GM19239 (cell line): ENCODE data around the gene ITGA8.
"Not testable (repeated sequence)": the region's sequence is repeated elsewhere in the genome, so short reads cannot be mapped to it uniquely, and the experiment has no call there.

Experiments used
- DNase-seq: peaks from one replicate; pipeline ENCODE4 v3.0.0; 2011; ENCODE audit warnings: low spot score; ENCODE audit not compliant: insufficient read length
- FAIRE-seq: peaks from 2 replicates; lab custom pipeline; 2011; peaks lifted over from hg19 to GRCh38; lab: Jason Lieb, UNC

Gene ITGA8

DNA sequence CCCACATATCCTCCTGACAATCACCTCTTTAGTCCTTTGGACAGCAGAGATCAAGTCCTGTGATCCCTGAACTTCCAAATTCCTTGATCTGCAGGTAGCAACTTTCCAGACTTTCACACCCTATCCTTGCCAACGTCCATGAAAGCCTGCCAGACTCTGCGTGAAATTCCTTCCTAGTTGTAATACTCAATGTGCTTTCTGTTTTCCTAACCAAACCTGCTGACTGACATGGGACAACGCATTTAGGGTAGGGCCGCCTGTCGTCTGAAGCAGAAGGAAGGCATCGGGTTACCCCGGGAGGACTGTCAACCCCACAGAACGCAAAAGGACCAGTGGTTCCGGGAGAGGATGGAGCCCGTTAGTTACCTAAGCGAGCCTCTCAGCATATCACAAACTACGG is 23.9 kb downstream of the ITGA8 start:
- FAIRE-seq (no peak), DNase-seq (no peak)

DNA sequence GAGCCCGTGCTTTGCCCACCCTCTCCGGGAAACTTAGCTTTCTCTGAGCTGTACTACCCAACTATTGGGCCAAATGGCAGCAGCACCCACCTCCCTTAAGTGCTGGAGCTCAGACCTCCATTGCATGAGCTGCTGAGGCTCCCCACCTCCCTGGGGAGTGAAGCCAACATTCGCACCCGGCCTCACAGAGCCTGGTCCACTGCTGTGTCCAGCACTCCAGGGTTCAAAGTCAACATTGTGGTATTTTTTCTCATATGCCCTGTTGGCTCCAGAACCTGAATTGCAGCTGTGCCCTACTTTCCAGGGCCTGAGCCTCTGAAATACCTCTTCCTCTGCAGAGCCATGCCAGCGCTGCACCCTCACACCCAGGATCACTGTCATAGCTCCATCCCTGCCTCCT is 29.7 kb downstream of the ITGA8 start:
- DNase-seq (no peak), FAIRE-seq (no peak)

DNA sequence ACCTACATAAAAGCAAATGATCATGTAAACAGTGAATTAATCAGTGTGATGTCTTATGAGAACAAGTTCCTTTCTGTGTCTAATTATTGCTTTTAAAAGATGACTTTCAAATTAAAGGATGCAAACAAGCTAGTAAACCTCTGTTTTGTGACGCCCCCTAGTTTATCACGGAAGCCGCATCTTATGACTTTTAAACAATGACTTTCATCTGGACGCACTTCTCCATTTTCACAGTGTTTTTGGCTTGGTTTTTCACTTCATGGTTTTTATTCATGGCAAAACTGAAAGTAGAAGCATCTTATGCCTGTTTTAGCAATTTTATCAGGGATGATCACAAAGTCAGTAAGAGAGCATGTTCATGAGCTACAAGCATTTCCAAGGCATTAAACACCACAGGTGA is 35.0 kb downstream of the ITGA8 start:
- FAIRE-seq, result no peak
- DNase-seq, result no peak

DNA sequence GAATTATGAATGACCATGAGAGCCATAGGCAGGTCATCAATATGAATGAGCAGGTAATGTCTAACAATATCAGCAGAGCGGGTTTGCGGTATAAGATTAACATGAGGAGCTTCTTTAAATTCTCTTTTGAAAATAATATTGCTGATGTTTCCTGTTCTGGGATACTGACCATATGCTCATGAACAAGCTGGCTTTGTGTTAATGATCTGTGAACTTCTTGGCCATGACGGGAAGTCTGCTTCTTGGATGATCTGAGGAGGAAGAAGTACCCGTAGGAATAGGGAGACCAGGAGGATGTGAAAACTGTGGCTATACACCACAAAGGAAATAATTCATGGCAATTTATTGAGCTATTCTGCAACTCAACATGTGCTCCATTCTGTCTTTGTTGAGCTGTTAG is 38.6 kb downstream of the ITGA8 start:
- FAIRE-seq (no peak), DNase-seq (no peak)

DNA sequence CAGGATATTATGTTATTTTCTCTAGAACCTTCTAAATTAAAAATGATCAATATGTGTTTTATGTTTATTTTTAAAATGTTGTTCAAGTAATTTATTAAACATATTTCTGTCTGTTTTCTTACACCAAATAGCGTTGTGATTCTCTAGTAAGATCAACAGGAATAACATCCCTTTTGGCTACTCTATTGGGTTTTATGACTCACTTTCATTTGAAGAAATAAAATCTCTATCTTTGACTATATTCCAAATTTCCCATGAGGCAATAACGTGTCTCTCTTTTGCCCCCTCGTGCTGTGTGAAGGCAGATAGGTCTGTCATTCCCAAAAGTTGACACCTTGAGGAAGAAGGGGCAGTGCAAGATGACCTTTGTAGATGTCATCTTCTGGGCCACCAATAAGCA is 40.9 kb downstream of the ITGA8 start:
- no peak for DNase-seq
- no peak for FAIRE-seq

DNA sequence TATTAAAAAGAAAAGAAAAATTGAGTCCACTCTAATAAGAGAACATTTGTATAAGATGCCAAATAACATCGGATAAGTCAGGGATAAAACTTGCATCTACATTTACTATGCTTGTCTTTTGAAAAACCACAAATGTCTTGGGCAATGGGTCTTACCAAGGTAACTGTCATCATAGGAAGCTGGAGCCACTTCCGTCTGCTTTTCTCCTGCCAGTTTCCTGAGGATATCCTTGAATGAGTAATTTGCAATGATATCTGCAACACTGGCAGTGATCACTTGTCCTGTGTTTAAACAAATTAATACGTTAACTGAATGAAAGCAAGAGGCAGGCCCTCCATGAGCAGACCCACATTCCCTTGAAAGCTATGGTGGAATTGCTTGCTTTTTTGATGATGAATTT is 47.3 kb downstream of the ITGA8 start:
- FAIRE-seq, result no peak
- DNase-seq, result no peak

DNA sequence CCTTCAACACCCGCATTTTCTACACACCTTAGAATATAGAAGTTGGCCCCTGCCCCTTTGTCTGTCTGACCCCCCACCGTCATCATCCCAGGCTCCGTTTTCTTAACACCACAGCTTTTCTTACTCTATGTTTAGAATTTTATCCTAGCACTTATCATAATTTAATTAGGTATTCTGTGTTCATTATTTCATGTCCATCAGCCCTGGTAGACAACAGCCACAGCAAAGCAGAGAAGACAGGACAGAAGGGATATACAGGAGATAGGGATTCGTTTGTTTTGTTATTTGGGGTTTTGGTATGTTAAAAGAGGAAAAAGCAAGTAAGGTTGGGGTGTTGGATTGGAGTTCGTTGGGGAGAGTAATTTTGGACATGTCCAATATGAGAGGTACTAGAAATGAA is 48.8 kb downstream of the ITGA8 start:
- FAIRE-seq (no peak), DNase-seq (no peak)

DNA sequence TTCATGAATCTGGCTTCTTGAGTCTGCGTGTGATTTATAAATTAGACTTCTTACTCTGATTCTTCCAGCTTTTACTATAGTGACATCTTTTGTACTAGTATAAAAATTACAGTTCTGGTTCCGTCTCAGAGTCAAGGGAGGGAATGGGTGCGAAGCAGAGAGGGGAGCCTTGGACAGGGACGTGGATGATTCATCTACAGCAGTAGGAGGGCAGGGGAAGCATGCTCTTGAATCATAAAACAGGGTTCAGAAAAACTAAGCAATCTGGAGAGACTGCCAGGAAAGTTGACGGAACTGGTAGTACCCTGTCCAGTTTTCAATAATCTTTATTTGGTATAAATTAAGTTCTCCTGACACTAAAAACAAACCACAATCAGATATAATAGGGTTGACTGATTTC is 58.1 kb downstream of the ITGA8 start:
- DNase-seq (no peak), FAIRE-seq (no peak)

DNA sequence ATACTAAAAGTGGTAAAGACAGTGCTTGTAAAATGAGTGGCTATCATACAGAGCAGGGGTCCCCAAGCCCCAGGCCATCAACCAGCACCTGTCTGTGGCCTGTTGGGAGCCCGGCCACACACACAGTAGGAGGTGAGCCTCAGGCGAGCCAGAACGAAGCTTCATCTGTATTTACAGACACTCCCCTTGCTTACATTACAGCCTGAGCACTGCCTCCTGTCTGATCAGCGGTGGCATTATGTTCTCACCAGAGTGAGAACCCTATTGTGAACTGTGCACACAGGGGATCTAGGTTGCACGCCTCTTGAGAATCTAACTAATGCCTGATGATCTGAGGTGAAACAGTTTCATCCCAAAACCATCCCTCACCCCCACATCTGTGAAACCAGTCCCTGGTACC is 58.7 kb downstream of the ITGA8 start:
- DNase-seq (no peak), FAIRE-seq (no peak)

DNA sequence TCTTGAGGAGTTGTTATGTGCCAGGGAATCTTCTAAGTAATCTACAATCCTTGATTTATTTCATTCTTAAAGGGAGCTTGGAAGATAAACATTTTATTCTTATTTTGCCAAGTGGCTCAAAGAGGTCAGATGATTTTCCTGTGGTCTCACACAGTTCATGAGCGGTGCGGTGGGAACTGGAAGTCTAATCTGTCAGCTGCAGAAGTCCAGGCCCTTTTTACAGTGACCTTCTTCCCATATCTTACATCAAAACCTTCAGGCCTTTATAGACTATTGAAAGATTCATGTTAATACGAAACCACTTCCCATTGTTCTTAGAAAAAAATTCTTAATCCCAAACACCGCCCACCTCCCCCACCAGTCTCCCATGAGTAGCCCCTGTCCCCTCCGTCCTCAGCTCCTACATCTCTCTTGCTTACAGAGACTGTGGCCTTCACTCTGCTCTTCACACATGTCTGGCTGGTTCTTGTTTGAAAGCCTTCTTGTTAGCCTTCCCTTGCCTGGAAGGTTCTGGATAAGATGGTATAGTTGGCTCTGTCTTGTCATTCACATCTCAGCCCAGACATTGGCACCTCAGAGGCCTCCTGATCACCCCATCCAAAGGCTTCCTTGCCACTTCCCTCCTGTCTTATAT is 61.5 kb downstream of the ITGA8 start:
- FAIRE-seq, result no peak
- no peak for DNase-seq

DNA sequence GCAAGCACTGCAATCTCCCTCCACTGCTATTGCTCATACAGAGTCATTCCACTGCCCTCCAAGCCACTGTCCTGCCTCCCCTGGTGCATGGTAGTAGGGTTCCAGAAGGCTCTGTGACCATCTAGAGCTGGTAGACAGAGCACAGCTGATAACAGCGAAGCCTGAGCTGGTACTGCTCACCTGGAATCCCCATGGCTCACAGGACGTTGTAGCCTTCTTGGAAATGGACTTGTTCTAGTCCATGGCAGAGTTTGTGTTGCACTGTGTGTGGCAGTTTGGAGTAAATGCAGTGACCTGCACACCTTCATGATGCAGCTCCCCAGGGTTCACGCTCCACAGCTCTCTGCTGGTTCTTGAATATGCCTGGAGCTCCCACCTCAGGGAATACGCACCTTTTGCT is 67.0 kb downstream of the ITGA8 start:
- DNase-seq, result no peak
- no peak for FAIRE-seq

DNA sequence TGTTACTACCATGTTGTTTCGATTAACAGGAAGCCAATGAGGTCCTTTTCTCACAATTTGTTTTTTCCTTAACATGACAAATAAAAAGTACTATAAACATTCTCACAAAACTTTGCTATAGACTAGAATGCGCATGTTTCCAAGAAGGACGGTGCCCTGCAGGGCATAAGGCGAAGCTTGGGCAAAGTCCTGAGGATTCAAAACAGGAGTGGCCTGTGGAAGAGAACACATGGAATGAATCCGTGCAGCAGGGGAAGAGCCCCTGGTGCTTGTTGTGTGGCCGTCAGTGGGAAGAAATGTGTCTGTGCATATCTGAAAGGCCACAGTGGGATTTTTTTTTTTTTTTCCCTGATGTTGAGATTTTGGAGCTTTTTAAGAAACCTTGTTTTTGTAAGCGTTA is 67.6 kb downstream of the ITGA8 start:
- FAIRE-seq, result no peak
- DNase-seq, result no peak

DNA sequence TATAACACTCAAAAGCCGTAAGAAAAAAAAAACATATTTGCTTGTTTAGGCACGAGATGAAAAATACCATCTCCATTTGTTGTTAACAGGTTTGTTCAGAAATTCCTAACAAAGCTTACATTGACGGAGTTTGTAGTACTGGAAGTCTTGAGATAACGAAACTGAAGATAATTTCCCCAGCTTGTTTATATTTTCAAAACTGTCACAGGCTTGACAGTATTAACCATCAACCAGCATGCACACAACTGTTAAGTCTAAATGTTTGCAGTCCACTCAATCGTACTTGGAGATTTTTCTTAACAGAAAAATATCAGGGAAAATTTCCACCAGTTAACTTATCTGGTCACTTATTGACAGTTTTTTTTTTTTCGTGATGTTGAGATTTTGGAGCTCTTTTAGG is 68.5 kb downstream of the ITGA8 start:
- FAIRE-seq, result no peak
- no peak for DNase-seq

DNA sequence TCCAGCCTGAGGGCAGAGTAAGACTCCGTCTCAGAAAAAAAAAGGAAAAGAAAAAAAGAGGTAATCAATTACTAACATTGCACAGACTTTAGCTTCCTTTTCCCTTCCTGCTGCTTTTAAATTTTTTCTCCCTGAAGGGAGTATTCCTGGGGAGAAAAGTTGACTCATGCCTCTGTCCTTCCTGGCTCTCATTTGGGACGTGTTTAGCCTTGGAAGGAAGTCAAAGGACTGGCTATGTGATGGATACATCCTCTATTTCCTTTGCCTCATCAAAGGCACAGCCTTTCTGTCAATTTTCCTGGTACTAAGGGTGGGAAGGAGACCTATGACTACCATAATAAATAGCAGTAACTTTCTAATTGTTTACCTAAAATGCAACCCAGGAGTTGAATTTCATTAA is 77.6 kb downstream of the ITGA8 start:
- DNase-seq (no peak), FAIRE-seq (no peak)

DNA sequence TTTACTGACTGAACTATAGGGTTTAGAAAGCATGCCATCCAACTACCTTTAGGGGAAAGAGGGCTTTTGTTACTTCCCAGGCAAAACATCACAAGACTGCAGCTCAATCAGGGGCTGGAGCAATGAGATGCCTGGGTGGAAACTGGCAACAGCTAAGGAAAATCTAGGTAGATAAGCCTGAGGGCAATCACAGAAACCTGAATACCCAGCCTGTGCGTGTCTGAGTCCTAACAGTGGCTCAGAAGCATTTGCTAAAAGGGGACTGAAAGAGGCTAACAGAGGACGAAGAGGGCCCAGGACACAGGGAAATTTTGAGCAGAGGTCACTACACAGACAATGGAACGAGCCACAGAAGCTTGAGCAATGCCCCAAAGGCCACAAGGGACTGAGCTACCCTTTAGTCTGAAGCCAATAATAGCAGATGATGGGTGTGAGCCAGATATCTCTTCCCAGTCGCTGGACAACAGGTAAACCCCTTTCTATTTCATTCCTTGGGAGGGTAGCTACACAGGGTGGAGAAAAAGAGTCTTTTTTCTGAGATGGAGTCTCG is 79.1 kb downstream of the ITGA8 start:
- DNase-seq, result no peak
- no peak for FAIRE-seq

DNA sequence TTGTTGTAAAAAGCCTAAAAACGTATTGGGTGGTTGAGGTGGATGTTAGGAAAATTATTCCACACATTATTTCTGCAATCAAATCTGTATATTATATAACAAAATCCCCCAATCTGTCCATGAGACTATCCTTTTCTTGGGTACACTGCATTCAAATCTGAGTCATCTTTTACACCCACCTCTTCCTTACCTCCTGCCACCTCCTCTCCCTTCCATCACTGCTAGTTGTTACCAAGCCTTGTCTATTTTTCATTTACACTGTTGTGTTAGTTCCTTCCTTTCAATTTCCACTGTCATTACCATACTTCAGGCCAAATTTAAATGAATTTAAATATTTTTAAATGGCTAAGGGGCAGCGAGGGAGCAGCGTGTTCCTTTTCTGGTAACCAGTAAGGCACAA is 83.3 kb downstream of the ITGA8 start:
- no peak for FAIRE-seq
- DNase-seq, result no peak

DNA sequence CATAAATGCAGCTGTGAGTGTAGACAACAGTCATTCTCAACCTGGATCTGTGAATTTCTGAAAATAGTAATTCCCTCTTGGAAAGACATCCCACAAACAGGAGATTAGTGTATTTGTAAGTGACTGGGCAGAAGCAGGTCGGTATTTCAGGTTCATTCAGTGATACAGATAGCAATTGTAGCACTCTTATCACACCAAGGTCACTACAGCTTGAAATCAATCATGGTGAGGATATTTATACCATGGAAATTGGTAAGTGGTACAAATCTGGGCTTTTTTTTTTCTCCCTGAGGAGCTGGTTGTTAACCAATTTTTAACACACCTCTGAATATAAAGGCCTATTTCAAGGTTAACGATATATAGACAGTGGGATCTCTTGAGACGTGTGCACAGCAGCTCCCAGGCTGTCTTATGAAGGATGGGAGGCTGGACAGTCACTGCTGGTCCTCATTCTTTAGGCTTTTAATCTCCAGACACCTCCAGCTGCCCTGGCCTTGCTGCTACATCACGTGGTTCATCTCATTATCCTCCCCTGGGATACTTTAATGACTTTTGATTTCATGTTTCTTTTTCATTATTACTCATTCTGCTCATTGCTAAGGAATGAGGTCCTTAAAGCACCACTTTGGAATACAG is 87.1 kb downstream of the ITGA8 start:
- FAIRE-seq (no peak), DNase-seq (no peak)

DNA sequence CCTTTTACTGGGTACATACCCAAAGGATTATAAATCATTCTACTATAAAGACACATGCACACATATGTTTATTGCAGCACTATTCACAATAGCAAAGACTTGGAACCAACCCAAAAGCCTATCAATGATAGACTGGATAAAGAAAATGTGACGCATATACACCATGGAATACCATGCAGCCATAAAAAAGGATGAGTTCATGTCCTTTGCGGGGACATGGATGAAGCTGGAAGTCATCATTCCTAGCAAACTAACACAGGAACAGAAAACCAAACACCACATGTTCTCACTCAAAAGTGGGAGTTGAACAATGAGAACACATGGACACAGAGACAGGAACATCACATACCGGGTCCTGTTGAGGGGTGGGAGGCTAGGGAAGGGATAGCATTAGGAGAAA is 88.5 kb downstream of the ITGA8 start:
- FAIRE-seq, DNase-seq: not testable (repeated sequence)

DNA sequence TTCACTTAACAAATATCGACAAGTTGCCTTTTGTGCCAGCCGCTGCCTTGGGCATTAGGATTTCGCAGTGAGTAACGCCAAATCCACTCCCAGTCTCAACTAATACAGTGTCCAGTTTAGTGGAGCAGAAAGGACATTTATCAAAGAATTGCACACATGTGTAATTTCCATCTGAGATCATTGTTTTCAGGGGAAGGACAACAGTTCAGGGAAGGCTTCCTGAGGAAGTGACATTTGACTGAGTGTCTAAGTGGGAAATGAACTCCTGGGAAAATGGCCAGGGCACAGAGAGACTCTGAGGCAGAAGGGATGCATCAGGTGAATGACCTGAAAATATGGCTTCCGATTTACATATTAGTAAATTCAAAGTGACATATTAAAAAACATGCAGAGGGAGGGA is 89.4 kb downstream of the ITGA8 start:
- no peak for DNase-seq
- FAIRE-seq, result no peak

DNA sequence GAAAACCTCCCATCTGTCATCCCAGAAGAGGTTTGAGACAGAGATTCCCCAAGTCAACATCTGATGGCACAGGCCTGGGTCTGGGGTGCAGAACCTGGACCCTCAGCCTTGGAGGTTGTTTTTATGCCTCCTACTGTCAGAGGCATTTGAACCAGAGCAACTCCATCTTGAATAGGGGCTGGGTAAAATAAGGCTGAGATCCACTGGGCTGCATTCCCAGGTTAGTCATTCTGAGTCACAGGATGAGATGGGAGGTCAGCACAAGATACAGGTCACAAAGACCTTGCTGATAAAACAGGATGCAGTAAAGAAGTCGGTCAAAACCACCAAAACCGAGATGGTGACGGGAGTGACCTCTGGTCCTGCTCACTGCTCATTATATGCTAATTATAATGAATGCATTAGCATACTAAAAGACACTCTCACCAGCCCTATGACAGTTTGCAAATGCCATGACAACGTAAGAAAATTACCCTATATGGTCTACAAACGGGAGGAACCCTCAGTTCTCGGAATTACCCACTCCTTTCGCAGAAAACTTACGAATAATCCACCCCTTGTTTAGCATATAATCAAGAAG is 92.0 kb downstream of the ITGA8 start:
- FAIRE-seq (no peak), DNase-seq (no peak)

DNA sequence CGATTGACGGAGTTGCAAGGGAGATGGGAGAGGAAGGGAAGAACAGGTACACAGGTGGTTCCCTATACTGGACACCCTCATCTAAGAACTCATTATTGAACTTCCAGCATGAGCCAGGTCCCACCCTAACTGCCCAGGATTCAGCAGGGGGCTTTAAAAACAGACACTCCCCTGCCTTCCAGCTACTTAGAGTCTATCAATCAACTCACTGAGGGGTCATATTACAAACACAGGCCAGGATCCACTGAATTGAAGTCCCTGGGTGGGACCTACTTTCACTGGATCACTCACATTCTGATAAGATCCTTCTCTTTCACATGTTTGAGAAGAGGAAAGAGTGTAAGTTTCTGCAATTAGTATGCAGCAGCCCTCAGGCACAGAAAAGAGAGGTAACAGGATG is 92.8 kb downstream of the ITGA8 start:
- no peak for FAIRE-seq
- no peak for DNase-seq

DNA sequence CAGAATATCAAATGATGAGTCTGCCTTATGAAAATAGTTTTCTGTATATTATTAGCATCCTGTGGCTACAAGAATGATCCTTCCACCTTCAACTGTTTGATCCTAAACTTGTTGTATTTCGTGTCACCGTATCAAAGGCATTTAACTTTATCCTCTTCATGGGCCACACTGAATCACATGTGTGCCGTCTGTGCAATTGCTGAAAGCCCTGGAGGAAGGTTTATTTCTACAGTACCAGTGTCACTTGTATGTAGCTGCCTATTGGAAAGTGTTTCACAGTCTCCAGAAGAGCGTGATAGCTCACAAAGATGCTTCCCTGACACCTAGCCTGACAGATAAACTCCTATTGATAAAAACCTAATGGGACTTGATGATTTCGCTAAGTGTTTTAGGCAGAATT is 94.5 kb downstream of the ITGA8 start:
- no peak for DNase-seq
- no peak for FAIRE-seq
